GM19463 (cell line): ENCODE data around the gene CFAP99.
"Not testable (repeated sequence)": the region's sequence is repeated elsewhere in the genome, so short reads cannot be mapped to it uniquely, and the experiment has no call there.

Experiments used
- ATAC-seq: cut with Tn5 transposase; IDR thresholded peaks from one replicate; pipeline ENCODE4 v1.9.1; 2021; ENCODE audit warnings: mild to moderate bottlenecking, moderate library complexity; ENCODE audit not compliant: unreplicated experiment

CFAP99 gene

DNA sequence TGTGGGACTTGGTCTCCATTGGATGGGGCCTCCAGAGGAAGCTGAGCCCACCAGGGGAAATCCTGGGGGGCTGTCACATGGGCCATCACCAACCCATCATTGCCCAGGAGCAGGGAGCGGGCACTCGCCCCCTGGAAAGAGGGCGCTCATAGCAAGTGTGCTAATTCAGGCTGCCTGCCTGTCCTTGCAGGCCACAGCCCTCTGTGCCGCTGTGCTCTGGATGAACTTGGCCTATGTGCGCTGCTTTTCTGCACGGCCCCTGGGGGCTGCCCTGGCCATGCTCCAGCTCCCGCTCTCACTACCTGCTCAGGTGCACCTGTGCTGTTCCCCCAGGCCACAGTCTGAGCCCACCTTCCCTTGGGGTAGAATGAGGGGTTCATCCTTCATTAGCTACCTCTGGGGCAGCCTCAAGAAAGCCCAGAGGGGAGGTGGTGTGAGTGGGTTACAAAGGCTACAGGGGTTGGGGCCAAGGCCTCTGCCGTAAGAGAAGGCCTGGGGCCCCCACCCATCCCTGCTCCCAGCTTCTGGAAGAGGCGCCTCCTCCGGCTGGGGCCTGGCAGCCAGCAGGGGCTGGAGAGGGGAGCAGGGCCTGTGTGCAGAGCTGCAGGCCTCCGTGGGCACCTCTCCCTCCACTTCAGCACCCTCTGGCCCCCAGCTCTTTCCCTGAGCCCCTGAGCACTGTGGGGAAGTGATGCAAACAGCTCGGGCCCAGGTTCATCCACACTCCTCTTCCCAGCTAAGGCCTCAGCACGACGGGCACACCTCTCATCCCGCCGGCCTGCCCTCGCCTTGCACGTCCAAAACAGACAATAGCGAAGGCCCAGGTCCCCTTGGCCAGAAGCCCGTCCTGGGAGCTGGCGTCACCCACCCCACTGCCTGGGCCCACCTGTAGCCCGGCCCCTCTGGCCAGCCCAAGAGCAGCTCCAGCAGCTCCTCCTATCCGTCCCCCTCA lies 8.9 kb downstream of the CFAP99 start:
- no peak for ATAC-seq

DNA sequence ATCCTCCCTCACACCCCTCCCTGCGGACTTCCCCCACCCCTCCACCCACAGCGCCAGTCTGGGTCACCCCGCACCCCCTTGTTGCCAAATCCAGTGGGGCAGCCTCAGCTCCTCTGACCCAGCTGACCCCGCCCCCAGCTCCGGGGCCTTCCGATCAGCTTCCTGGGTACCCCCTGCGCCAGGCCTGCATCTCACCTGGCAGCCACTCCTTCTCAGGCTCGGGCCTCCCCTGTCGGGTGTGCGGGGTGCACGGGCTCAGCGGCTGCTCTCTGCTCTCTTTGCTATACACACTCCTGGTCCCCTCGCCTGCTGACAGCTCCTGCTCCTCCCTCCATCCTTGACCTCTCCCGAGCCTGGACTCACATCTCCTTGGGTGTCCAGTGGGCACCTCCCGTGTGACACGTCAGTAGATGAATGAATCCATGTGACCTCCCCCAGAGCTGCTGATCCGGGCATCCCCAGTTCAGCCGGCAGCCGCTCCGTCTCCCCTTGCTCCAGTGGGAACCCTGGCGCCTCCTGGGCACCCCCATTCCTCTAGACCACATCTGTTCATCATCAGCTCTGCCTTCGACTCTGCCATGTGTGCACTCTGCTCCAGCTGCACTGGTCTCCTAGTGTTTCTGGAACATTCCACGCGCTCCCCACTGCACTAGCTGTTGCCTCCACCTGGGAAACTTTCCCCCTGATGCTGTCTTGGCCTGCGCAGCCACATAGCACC lies 9.9 kb downstream of the CFAP99 start:
- no peak for ATAC-seq

DNA sequence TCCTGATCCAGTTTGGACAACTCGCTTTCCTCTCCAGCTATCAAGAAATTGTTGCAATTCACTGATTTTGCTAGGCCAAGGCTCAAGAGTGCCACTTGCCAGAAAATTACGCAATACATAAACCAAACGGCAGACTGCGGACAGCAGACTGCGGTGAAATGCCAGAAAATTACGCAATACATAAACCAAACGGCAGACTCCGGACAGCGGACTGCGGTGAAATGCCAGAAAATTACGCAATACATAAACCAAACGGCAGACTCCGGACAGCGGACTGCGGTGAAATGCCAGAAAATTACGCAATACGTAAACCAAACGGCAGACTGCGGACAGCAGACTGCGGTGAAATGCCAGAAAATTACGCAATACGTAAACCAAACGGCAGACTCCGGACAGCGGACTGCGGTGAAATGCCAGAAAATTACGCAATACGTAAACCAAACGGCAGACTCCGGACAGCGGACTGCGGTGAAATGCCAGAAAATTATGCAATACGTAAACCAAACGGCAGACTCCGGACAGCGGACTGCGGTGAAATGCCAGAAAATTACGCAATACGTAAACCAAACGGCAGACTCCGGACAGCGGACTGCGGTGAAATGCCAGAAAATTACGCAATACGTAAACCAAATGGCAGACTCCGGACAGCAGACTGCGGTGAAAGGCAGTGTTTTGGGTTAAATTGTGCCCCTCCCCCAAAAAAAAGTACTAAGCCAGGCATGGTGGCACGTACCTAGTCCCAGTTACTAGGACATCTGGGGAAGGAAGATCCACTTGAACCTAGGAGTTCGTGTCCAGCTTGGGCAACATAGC lies 11.4 kb downstream of the CFAP99 start:
- ATAC-seq = not testable (repeated sequence)

DNA sequence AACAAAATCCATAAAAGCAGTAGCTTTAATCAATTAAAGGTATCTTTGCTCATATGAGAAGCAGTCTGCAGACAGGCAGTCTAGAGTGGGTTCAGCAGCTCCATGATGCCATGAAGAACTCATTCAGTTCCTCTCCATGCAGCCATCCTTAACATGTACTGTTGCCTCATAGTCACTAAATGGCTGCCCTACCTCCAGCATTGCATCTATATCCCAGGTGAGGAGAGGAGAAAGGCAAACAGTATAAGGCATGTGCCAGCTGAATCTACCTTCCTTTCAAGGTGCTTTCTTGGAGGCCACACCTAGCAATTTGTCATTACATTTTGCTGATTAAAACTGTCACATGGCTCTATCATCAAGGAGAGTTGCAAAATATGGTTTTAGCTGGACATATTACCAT lies 13.2 kb downstream of the CFAP99 start:
- ATAC-seq = no peak

DNA sequence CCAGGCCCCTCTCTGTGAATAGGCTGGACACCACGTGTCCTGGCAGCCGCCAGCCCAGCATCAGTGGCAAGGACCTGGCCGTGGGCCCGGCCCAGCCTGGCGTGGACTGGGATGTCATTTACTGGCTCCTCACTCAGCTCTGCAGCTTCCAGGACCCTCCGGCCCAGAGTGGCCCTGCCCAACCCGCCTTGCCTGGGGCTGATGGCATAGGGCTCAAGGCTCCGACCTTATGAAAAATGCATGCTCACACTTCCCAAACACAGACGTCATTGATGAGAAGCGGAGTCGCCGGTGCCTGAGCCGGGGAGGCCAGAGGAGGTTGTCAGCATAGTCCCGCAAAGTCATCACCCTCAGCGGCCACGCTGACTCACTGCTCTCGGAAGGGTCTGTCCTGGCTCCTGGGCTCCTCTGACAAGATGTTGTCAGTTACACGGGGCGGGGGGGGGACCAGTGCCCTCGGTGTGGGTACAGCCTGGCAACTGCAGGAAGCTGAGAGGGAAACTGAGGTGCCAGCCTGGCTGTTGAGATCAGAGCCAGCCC lies 14.3 kb downstream of the CFAP99 start:
- ATAC-seq = no peak

DNA sequence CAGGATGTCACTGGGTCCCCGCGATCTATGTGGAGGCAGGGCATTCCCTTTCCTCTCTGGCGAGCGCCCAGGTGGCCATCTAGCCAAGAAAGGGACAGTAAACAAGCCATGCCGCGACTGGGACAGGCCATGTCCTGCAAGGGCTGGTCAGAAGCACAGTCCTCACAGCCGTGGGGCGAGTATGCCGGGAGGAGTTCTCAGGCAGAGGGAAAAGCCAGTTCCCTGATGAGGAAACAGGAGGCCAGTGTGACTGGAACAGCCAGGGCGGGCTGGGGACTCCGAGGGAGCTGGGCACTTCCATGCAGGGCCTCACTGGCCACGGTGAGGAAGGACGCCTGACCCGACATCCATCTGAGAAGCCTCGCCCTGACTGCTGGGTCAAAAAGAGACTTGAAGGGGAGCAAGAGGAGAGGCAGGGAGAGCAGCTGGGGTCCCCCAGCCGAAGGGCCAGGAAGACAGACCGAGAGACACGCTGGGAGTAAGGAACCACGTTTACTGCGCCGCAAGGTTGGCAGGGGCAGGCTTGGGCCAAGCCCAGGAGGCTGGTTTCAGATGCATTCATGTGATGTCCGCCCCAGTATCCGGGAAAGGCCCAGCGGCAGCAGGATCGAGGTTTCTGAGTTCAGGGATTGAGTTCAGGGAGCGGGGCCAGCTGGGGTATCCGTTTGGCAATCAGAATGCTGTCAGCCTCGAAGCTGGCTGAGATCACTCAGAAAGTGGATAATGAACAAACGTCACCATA lies 15.0 kb downstream of the CFAP99 start:
- ATAC-seq = no peak

DNA sequence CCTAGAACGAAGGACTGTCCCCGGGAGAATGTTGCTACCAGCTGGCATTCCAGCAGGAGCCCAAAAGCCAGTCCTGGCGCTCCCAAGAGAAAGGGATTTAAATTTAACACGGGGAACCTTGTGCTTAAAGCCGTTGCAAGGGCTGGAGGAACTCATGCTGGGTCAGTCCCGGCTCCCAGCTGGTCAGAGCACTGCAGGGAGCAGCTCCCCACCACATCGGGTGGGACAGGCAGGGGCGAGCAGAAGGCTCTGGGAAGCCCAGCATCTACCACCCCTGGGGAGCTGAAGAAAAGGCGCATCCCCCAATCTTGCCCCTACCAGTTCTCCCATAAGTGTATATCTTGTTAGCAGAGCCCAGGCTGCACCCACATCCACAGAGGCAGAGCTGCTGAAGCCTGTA lies 15.7 kb downstream of the CFAP99 start:
- ATAC-seq = no peak

DNA sequence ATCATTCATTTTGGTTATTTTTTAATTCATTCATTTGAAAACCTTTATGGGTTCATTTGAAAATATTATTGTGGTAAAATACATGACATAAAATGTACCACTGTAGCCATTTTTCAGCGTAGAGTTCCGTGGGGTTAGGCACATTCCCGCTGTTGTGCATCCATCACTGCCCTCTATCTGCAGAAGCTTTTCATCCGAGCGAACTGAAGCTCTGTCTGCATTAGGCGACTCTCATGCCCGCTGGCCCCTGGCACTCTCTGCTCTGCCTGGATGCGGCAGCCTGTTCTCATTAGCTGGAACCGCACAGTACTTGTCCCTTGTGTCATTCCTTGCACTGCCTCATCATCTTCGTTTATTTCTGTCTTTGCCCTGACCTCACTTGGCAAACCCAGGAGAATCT lies 17.5 kb downstream of the CFAP99 start:
- ATAC-seq = no peak

DNA sequence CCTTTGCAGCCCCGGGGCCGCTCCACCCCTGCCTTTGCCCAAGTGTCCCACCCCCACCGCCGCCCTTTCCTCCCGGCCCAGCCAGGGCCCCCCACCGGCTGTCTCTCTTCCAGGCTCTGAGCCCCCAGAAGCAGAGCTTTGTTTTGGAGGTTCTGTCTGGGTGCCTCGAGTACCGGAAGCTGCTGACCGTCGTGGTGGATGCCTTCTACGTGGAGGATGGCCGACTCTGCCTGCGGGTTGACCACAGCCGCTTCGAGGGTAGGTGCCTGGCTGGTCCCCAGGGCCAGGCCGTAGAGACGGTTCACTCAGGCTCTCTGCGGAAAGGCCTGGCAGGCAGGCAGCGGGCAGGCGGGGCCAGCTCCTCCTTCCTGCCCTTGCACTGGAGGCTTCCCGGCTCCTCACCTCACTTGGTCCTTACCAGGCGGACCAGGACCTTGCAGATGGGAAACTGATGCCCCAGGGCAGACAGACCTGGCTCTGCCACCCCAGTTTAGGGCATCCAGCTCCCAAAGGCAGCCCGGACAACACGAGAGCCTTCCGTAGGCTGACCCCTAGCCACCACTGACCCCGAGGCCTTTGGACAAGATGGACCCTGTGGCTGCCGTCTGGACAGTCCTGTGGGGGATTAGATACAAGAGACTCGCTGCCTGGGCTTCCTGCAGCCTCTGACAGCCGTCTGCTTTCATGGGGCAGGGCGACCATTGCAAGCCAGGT lies 18.2 kb downstream of the CFAP99 start:
- ATAC-seq = no peak

DNA sequence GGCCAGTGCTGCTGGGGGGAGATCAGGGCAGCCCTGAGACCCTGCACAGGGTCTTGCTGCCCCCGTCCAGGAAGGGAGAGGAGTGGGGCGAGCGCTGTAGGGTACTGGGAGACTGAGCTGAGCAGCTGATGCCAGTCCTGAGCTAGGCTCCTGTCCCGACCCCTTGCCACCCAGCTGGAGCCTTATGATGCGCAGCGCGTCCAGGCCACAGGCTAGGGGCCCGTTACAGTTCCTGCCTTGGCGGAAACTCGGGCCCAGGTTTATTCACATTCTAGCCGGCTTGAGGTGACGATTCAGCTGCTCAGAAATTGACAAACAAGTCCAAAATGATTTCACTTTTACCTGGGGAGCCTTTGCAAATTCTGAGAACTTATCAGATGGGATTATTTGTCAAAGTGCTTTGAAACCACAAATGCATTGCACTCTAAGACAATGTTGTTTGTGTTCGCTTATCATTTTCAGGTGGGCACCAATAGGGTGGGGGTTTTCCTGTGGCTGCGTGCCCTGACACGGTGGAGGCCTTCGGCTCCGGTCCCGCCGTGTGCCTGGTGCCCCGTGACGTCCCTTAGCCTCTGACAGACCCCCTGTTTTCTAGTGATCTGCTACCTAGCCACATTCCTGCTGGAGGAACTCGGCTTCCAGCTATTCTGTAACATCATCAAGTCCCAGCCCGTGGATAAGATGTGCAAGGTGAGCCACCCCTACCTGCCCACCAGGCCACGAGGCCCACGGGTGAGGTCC lies 18.9 kb downstream of the CFAP99 start:
- no peak for ATAC-seq

DNA sequence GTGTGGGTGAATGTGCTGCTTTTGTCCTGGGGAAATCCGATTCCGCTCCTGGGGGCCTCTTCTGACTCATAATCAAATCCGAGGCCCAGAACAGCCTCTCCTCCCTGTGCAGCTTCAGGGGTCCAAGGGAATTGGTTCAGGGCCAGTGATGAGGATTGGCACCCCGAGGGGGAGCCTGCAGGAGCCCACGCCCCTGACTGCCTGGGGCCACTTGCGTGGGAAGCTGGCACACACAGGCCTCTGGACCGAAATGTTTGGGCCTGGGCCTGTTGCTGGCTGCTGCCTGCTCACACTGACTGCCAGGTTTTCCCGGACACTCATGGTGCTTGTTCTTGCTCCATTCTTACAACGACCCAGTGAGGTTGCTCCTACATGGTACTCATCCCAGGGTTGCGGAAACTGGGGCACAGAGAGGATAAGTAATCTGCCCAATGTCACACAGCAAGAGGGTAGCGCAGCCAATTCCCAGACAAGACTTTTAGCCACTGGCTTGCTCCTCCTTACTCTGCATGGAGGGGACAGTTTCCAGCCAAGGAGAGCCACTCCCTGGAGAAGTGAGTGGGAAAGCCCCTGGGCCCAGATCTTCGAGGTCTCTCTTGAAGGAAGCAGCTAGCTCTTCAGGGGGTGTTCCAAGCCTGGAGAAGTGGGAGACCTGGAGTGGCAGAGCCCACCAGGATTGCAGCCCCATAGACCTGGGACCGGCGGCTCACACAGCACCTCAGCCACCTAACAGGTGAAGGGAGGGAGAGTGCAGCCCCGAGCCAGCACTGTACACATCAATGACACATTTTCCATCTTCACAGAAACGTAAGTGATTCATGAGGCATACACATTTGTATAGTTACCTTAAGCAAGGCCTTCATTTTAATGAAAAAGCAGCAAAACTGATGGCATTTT lies 20.3 kb downstream of the CFAP99 start:
- no peak for ATAC-seq

DNA sequence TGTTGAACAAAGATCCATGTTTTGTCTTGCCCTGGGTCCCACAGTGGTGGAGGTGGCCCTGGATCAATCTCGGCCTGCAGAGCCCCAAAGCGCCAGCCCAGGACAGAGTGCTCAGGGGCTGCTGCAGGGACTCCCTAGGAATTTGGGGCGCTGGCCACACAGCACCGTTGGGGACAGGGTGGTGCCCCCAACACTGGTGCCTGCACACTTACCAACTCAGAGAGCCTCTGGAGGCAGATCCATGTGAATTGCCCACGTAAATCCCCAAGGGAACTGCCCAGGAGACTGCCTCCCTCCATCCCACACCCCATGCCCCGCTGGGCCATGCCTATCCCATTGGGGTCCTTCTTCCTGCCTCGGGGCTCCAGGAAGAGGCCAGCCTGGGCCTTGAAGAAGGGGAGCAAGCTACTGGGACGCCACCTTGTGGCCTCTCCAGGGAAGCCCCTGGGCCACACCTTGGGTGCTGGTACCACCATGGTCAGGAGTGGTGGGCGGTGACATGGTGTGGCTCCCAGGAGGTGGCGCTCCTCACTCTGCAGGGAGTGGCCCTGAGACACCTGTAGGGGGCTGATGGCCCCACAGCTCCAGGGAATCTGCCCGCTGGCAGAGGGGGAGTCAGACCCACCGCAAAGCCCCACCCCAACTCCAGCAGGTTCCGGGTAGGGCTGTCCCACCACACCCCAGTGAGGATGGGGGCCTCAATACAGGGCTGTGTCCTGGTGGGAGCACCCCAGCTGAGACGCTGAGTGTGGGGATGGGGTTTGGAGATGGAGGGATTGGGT lies 22.8 kb downstream of the CFAP99 start:
- ATAC-seq = peak; percentile 79

DNA sequence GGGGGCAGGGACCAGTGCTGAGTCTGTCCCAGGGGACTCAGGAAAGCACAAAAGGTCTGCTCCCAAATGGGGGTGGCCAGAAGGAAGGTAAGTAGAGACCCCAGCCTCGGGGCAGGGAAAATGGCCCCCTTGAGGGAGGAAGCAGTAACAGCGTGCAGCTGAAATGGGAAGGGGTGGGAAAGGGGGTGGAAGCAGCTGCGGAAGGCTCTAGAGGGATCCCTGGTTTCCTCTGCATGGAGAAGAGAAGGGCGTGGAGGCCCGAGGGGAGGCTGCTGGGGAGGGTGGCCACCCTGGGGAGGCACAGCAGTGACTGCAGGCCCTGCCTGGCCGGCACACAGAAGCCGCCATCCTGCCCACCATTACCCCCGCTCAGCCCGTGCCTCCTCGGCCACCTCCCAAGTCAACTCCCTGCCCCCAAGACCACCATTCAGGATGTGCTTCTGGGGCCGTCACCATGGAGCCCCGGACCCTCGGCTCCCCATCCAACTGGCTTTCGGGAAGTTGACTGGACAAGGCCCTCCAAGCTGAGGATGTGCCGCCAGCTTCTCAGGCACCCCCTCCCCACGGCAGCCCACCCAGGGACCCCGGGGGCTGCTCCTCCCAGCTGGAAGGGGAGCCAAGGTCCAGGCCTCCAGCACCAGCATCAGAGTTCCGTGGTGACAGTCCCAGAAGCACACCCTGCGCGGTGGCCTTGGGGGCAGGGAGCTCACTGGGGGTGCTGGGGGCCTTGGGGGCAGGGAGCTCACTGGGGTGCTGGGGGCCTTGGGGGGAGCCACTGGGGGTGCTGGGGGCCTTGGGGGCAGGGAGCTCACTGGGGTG lies 23.6 kb downstream of the CFAP99 start:
- no peak for ATAC-seq

DNA sequence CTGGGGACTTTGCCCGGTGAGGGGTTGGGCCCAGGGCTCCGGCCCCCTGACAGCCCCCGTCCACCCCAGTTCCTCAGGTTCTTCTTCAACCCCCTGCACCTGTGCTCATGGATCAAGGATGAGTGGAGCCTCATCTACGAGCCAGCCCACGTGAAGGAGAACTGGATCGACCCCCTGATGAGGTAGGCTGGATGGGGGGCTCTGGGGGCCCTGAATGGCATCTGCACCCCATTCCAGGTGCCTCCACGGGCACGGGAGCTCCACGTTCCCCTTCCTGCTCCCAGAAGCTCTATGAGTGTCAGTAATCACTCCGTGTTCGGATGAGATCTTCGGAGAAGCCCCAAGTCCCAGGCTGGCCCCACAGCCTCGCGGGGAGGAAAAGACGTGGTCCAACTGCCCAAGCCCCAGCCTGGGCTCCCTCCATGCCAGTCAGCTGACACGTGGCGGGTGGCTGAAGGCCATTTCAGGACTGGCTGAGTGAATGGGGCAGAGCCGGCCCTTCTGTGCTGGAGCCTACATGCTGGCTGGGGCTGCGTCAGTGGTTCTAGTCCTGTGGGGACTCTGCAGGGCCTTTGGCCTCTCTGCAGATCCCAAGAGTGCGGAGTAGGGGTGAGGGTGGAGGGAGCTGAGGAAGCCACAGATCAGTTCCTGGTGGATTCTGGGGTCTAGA lies 24.4 kb downstream of the CFAP99 start:
- ATAC-seq = no peak

DNA sequence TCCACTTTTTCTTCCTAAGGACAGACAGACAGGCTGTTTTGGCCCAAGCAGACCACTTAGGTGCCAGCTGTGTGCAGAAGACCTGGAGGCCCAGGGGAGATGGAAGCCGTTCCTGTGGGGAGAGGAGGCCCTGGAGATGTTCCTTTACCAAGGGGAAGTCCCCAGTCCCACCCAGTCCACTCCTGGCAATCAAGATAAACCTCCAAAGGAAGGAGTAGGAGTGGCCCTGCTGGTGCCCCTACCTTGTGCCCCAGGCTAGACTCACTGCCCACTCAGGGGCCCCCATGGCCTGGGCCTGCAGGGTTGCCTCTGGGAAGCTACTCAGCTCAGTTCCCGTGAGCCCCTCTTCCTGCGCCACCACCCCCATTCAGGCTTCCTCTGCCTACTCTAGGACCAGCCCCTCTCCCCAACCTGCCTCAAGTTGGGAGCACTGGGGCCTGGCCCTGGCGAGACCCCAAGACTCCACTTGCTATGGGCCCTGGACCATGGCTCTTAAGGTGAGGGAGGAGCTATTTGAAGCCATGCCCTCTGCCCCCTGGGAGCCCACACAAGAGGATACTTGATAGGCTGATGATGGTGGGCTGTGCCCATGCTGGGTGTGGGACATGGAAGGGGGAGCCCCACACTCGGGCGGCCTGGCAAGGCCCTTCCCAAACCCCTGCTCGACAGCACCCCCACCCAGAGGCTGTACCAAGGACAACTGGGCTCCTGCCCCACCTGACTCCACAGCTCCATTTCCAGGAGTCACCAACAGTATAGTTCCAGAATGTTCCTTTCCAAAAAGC lies 25.4 kb downstream of the CFAP99 start:
- ATAC-seq = no peak
